ENCODE measurements around the gene NDUFA3.
A peak's percentile ranks its signal among the peaks of the same experiment; 100 is the strongest.

Gene NDUFA3

GRCh38 chr19:54104998-54105715, 2.5 kb downstream of the NDUFA3 start:
- Histone ChIP-seq H3K27ac (no peak overlapping the region), H3K4me3 (no peak overlapping the region), H3K9ac (ENCODE audit: insufficient read length) (no peak overlapping the region), H3K9me3 (ENCODE audit: low read depth, low read length) (no peaks in the 10 kb centered on the region), H3K36me3 (ENCODE audit: insufficient read depth, low read length) (peaks cover 29% of the 10 kb centered on the region; the same call in 1 of the 2 replicates)
- DNase-seq (ENCODE audit: low read depth, low spot score): no peak
- TF ChIP-seq FOXP2 (optimal IDR thresholded peaks at IDR 0.05; ENCODE audit: control extremely low read depth, extremely low read length, insufficient read depth): no peak
- no peak for TF ChIP-seq EZH2 (IDR thresholded peaks at IDR 0.05)
- TF ChIP-seq POLR2AphosphoS5 (IDR thresholded peaks at IDR 0.05; ENCODE audit: borderline replicate concordance, low read depth, low read length): no peak

- H3K9me3 ChIP-seq (ENCODE audit: low read depth, low read length): no peaks in the 10 kb centered on the region
- H3K9ac ChIP-seq (ENCODE audit: insufficient read length): no peak overlapping the region
- DNase-seq (ENCODE audit: low read depth, low spot score): no peak
- peaks cover 33% of the 10 kb centered on the region; the same call in 1 of the 2 replicates for H3K36me3 ChIP-seq (ENCODE audit: insufficient read depth, low read length)
- no peak overlapping the region for H3K27ac ChIP-seq
- no peak overlapping the region for H3K4me3 ChIP-seq
- TF ChIP-seq EZH2 (IDR thresholded peaks at IDR 0.05) (no peak), POLR2AphosphoS5 (IDR thresholded peaks at IDR 0.05; ENCODE audit: borderline replicate concordance, low read depth, low read length) (no peak), FOXP2 (optimal IDR thresholded peaks at IDR 0.05; ENCODE audit: control extremely low read depth, extremely low read length, insufficient read depth) (no peak)
Observed at GRCh38 chr19:54105796-54106195, 3.1 kb downstream of the NDUFA3 start.

GRCh38 chr19:54106716-54107115, 4.1 kb downstream of the NDUFA3 start:
- no peak for DNase-seq (ENCODE audit: low read depth, low spot score)
- H3K4me3 ChIP-seq: no peak overlapping the region
- H3K27ac ChIP-seq: no peak overlapping the region
- no peaks in the 10 kb centered on the region for H3K9me3 ChIP-seq (ENCODE audit: low read depth, low read length)
- TF ChIP-seq POLR2AphosphoS5 (IDR thresholded peaks at IDR 0.05; ENCODE audit: borderline replicate concordance, low read depth, low read length): no peak
- H3K36me3 ChIP-seq (ENCODE audit: insufficient read depth, low read length): peaks cover 36% of the 10 kb centered on the region; the same call in 1 of the 2 replicates
- H3K9ac ChIP-seq (ENCODE audit: insufficient read length): no peak overlapping the region

- Histone ChIP-seq H3K27ac (no peak overlapping the region), H3K9me3 (ENCODE audit: low read depth, low read length) (no peaks in the 10 kb centered on the region), H3K4me3 (no peak overlapping the region), H3K9ac (ENCODE audit: insufficient read length) (no peak overlapping the region), H3K36me3 (ENCODE audit: insufficient read depth, low read length) (peaks cover 36% of the 10 kb centered on the region; the same call in 1 of the 2 replicates)
- DNase-seq (ENCODE audit: low read depth, low spot score): no peak
- no peak for TF ChIP-seq POLR2AphosphoS5 (IDR thresholded peaks at IDR 0.05; ENCODE audit: borderline replicate concordance, low read depth, low read length)
- TF ChIP-seq FOXP2 (optimal IDR thresholded peaks at IDR 0.05; ENCODE audit: control extremely low read depth, extremely low read length, insufficient read depth): no peak
- no peak for TF ChIP-seq EZH2 (IDR thresholded peaks at IDR 0.05)
Observed at GRCh38 chr19:54107876-54108490, 5.3 kb downstream of the NDUFA3 start.

GRCh38 chr19:54108496-54108895, 5.8 kb downstream of the NDUFA3 start:
- H3K9me3 ChIP-seq (ENCODE audit: low read depth, low read length): no peaks in the 10 kb centered on the region
- TF ChIP-seq FOXP2 (optimal IDR thresholded peaks at IDR 0.05; ENCODE audit: control extremely low read depth, extremely low read length, insufficient read depth) (no peak), EZH2 (IDR thresholded peaks at IDR 0.05) (no peak), POLR2AphosphoS5 (IDR thresholded peaks at IDR 0.05; ENCODE audit: borderline replicate concordance, low read depth, low read length) (no peak)
- no peak overlapping the region for H3K27ac ChIP-seq
- H3K36me3 ChIP-seq (ENCODE audit: insufficient read depth, low read length): peaks cover 36% of the 10 kb centered on the region; the same call in 1 of the 2 replicates
- no peak overlapping the region for H3K4me3 ChIP-seq
- DNase-seq (ENCODE audit: low read depth, low spot score): no peak
- no peak overlapping the region for H3K9ac ChIP-seq (ENCODE audit: insufficient read length)

GRCh38 chr19:54109651-54110050, 7.0 kb downstream of the NDUFA3 start:
- Histone ChIP-seq H3K9me3 (ENCODE audit: low read depth, low read length) (no peaks in the 10 kb centered on the region), H3K27ac (no peak overlapping the region), H3K9ac (ENCODE audit: insufficient read length) (no peak overlapping the region), H3K4me3 (no peak overlapping the region), H3K36me3 (ENCODE audit: insufficient read depth, low read length) (peaks cover 36% of the 10 kb centered on the region; the same call in 1 of the 2 replicates)
- no peak for DNase-seq (ENCODE audit: low read depth, low spot score)
- no peak for TF ChIP-seq FOXP2 (optimal IDR thresholded peaks at IDR 0.05; ENCODE audit: control extremely low read depth, extremely low read length, insufficient read depth)
- TF ChIP-seq POLR2AphosphoS5 (IDR thresholded peaks at IDR 0.05; ENCODE audit: borderline replicate concordance, low read depth, low read length): no peak
- TF ChIP-seq EZH2 (IDR thresholded peaks at IDR 0.05): no peak

- TF ChIP-seq FOXP2 (optimal IDR thresholded peaks at IDR 0.05; ENCODE audit: control extremely low read depth, extremely low read length, insufficient read depth) (no peak), POLR2AphosphoS5 (IDR thresholded peaks at IDR 0.05; ENCODE audit: borderline replicate concordance, low read depth, low read length) (no peak), EZH2 (IDR thresholded peaks at IDR 0.05) (no peak)
- no peak overlapping the region for H3K27ac ChIP-seq
- no peaks in the 10 kb centered on the region for H3K9me3 ChIP-seq (ENCODE audit: low read depth, low read length)
- peaks cover 15% of the 10 kb centered on the region; the same call in 1 of the 2 replicates for H3K36me3 ChIP-seq (ENCODE audit: insufficient read depth, low read length)
- peak overlapping the region; percentile 96 for H3K9ac ChIP-seq (ENCODE audit: insufficient read length)
- peak overlapping the region; percentile 97 for H3K4me3 ChIP-seq
- DNase-seq (ENCODE audit: low read depth, low spot score): no peak
Observed at GRCh38 chr19:54114340-54115108, 11.9 kb downstream of the NDUFA3 start.
